Kidney epithelial cell (primary cell): ENCODE data around the gene JAKMIP2. TPM values are rescaled to one million over a fixed set of nuclear protein-coding genes. Genes with fewer than 3 reads are reported as not detected.

ENCODE experiments used
- DNase-seq: peaks from one replicate; pipeline ENCODE4 v3.0.0-alpha.2; 2010; ENCODE audit warnings: low read depth
- H3K27me3 ChIP-seq: 2 replicates; pipeline ENCODE4 v1.6.0; 2011; ENCODE audit warnings: low read length; ENCODE audit not compliant: control insufficient read depth, insufficient read depth
- H3K36me3 ChIP-seq: 2 replicates; pipeline ENCODE4 v1.5.1; 2011; ENCODE audit warnings: low read length; ENCODE audit not compliant: control insufficient read depth, insufficient read depth
- H3K4me3 ChIP-seq: 2 replicates; pipeline ENCODE4 v1.5.1; 2011; ENCODE audit warnings: low read depth, mild to moderate bottlenecking, control low read depth, low read length
- CTCF ChIP-seq: IDR thresholded peaks from 2 replicates; pipeline ENCODE4 v1.5.1; 2011; ENCODE audit warnings: mild to moderate bottlenecking, moderate library complexity, low read length, control low read depth, inconsistent platforms; ENCODE audit not compliant: insufficient read depth, poor library complexity, severe bottlenecking
- total RNA-seq: library from RNA; depleted of rRNA; stranded (reverse); fragments of >200 nt; gene quantifications from 2 replicates; pipeline ENCODE4 v1.2.3, GENCODE V29; 2015

The JAKMIP2 gene
- total RNA-seq, 1 donor from 2014 or later = 0.42 TPM

- Histone ChIP-seq H3K36me3 (no peaks in the 10 kb centered on the region), H3K27me3 (no peaks in the 10 kb centered on the region), H3K4me3 (no peak overlapping the region)
- DNase-seq = no peak
- TF ChIP-seq CTCF = no peak
These were observed 9.4 kb downstream of the JAKMIP2 start for GRCh38 chr5:147773139-147773538.

- no peaks in the 10 kb centered on the region for H3K36me3 ChIP-seq
These were observed 15.5 kb downstream of the JAKMIP2 start for GRCh38 chr5:147767048-147767447.

GRCh38 chr5:147763791-147764525 lies 18.6 kb downstream of the JAKMIP2 start:
- no peak overlapping the region for H3K4me3 ChIP-seq
- DNase-seq = peak; percentile 39
- no peaks in the 10 kb centered on the region for H3K27me3 ChIP-seq
- no peaks in the 10 kb centered on the region for H3K36me3 ChIP-seq
- no peak for TF ChIP-seq CTCF

More at GRCh38 chr5:147767048-147767447, 15.5 kb downstream of the JAKMIP2 start:
- Histone ChIP-seq H3K27me3 (no peaks in the 10 kb centered on the region), H3K4me3 (no peak overlapping the region)
- no peak for DNase-seq
- no peak for TF ChIP-seq CTCF

GRCh38 chr5:147760086-147760875 lies 22.2 kb downstream of the JAKMIP2 start:
- DNase-seq = no peak
- Histone ChIP-seq H3K27me3 (no peaks in the 10 kb centered on the region), H3K36me3 (no peaks in the 10 kb centered on the region), H3K4me3 (no peak overlapping the region)
- no peak for TF ChIP-seq CTCF

GRCh38 chr5:147759441-147759840 lies 23.1 kb downstream of the JAKMIP2 start:
- no peak for TF ChIP-seq CTCF
- Histone ChIP-seq H3K36me3 (no peaks in the 10 kb centered on the region), H3K27me3 (no peaks in the 10 kb centered on the region), H3K4me3 (no peak overlapping the region)
- no peak for DNase-seq
